ENCODE measurements around the gene PRELID2.

DNA sequence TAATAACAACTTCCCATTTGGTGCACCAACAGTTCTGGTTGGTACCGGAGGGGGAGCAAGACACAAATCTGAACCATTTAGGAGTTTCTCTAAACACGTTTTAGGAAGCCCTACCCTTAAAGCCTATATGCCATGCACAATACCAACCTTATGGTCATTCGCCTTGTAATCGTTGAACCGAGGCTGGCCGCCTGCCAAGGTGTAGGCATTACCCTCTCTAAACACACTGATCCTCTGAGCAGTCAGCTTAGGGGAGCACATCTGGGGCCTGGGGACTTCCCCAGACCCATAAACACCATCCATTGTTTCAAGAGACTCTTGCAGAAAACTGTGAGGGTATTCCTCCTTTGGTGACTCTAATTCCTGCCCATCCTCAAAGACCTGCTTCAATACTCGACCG, 37.3 kb upstream of the PRELID2 start:
- TF ChIP-seq, protein P1, sequence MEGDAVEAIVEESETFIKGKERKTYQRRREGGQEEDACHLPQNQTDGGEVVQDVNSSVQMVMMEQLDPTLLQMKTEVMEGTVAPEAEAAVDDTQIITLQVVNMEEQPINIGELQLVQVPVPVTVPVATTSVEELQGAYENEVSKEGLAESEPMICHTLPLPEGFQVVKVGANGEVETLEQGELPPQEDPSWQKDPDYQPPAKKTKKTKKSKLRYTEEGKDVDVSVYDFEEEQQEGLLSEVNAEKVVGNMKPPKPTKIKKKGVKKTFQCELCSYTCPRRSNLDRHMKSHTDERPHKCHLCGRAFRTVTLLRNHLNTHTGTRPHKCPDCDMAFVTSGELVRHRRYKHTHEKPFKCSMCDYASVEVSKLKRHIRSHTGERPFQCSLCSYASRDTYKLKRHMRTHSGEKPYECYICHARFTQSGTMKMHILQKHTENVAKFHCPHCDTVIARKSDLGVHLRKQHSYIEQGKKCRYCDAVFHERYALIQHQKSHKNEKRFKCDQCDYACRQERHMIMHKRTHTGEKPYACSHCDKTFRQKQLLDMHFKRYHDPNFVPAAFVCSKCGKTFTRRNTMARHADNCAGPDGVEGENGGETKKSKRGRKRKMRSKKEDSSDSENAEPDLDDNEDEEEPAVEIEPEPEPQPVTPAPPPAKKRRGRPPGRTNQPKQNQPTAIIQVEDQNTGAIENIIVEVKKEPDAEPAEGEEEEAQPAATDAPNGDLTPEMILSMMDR (IDR thresholded peaks at IDR 0.05; ENCODE audit: low read depth, low read length): no peak
- no peak for TF ChIP-seq EZH2phosphoT487 (IDR thresholded peaks at IDR 0.05; ENCODE audit: low read depth)

Data from OCI-LY3 (cell line).